Measurements from ENCODE around the gene LHB.
"Not testable (repeated sequence)": the region's sequence is repeated elsewhere in the genome, so short reads cannot be mapped to it uniquely, and the experiment has no call there.

Gene LHB

GRCh38 chr19:49038111-49038510 is 21.2 kb upstream of the LHB start:
- DNase-seq = not testable (repeated sequence)

GRCh38 chr19:49036815-49037214 is 19.9 kb upstream of the LHB start, which contains the start of gene CGB1:
Gene CGB1 (minus strand): TSS chr19:49036895. CDS start chr19:49036711, 184 bp downstream.
- DNase-seq = peak in 2 of 4 experiments; percentile 45 to 48

- peak; percentile 20 to 38 (median 30) for DNase-seq
Observed at GRCh38 chr19:49031642-49032301, 14.9 kb upstream of the LHB start, which contains the start of gene CGB2. Gene CGB2 (plus strand): TSS chr19:49031890. CDS start chr19:49032096, 206 bp downstream.

- not testable (repeated sequence) for DNase-seq
Observed at GRCh38 chr19:49030323-49030722, 13.4 kb upstream of the LHB start.

- DNase-seq = not testable (repeated sequence)
Observed at GRCh38 chr19:49029749-49030148, 12.9 kb upstream of the LHB start.

- DNase-seq = not testable (repeated sequence)
Observed at GRCh38 chr19:49028686-49029085, 11.8 kb upstream of the LHB start.

- DNase-seq = not testable (repeated sequence)
Observed at GRCh38 chr19:49025599-49025998, 8.7 kb upstream of the LHB start.

GRCh38 chr19:49025088-49025487 is 8.2 kb upstream of the LHB start:
- DNase-seq = not testable (repeated sequence)

GRCh38 chr19:49024233-49024632 is 7.3 kb upstream of the LHB start, which contains the start of gene CGB3:
Gene CGB3 (minus strand): TSS chr19:49024333. CDS start chr19:49023971, 362 bp downstream.
- not testable (repeated sequence) for DNase-seq

GRCh38 chr19:49022116-49022515 is 5.2 kb upstream of the LHB start:
- DNase-seq = no peak

- peak; percentile 12 to 55 (median 38) for DNase-seq
Observed at GRCh38 chr19:49020931-49021895, 4.3 kb upstream of the LHB start.

GRCh38 chr19:49020342-49020741 is 3.5 kb upstream of the LHB start:
- DNase-seq = no peak

GRCh38 chr19:49019242-49019932 is 2.5 kb upstream of the LHB start:
- DNase-seq = peak; percentile 29 to 58 (median 45)

- DNase-seq = peak in 2 of 4 experiments; percentile 10 to 18
Observed at GRCh38 chr19:49018388-49019241, 1.7 kb upstream of the LHB start.

- peak; percentile 49 to 76 (median 56) for DNase-seq
Observed at GRCh38 chr19:49017666-49018351, 918 bp upstream of the LHB start.

- no peak for DNase-seq
Observed at GRCh38 chr19:49016067-49016839, 638 bp downstream of the LHB start.

GRCh38 chr19:49014870-49015255 is 2.0 kb downstream of the LHB start:
- DNase-seq = no peak

- no peak for DNase-seq
Observed at GRCh38 chr19:49014123-49014869, 2.6 kb downstream of the LHB start.

- no peak for DNase-seq
Observed at GRCh38 chr19:49011194-49011593, 5.7 kb downstream of the LHB start.

Data from suppressor macrophage (primary cell).